HG02852 (cell line): Measurements from ENCODE around the gene HAND1.

ENCODE experiments used
- ATAC-seq: cut with Tn5 transposase; IDR thresholded peaks from one replicate; pipeline ENCODE4 v1.9.1; 2021; ENCODE audit warnings: mild to moderate bottlenecking, moderate library complexity; ENCODE audit not compliant: unreplicated experiment

Gene HAND1

GRCh38 chr5:154461531-154461930 lies 16.5 kb downstream of the HAND1 start:
- no peak for ATAC-seq

- ATAC-seq = no peak
Observed at GRCh38 chr5:154460172-154460571, 17.9 kb downstream of the HAND1 start.

- ATAC-seq = no peak
Observed at GRCh38 chr5:154459015-154459414, 19.0 kb downstream of the HAND1 start.

GRCh38 chr5:154456540-154456939 lies 21.5 kb downstream of the HAND1 start:
- ATAC-seq = no peak

GRCh38 chr5:154455585-154455984 lies 22.4 kb downstream of the HAND1 start:
- ATAC-seq = no peak

GRCh38 chr5:154451957-154452356 lies 26.1 kb downstream of the HAND1 start:
- no peak for ATAC-seq

GRCh38 chr5:154449786-154450185 lies 28.2 kb downstream of the HAND1 start:
- no peak for ATAC-seq

GRCh38 chr5:154447089-154447725 lies 30.8 kb downstream of the HAND1 start:
- no peak for ATAC-seq

GRCh38 chr5:154446195-154447088 lies 31.6 kb downstream of the HAND1 start:
- ATAC-seq = peak; percentile 21

- ATAC-seq = peak; percentile 94
Observed at GRCh38 chr5:154445422-154446194, 32.4 kb downstream of the HAND1 start, which contains the start of gene SAP30L. SAP30L (plus strand) TSS chr5:154445997; CDS start chr5:154446605, 608 bp downstream.

- ATAC-seq = no peak
Observed at GRCh38 chr5:154444556-154445421, 33.2 kb downstream of the HAND1 start.

GRCh38 chr5:154442801-154443200 lies 35.2 kb downstream of the HAND1 start:
- no peak for ATAC-seq

- ATAC-seq = no peak
Observed at GRCh38 chr5:154440540-154440939, 37.5 kb downstream of the HAND1 start.

- ATAC-seq = no peak
Observed at GRCh38 chr5:154437281-154437965, 40.6 kb downstream of the HAND1 start.

- no peak for ATAC-seq
Observed at GRCh38 chr5:154435226-154435625, 42.8 kb downstream of the HAND1 start.

GRCh38 chr5:154430961-154431630 lies 46.9 kb downstream of the HAND1 start:
- no peak for ATAC-seq

GRCh38 chr5:154430466-154430865 lies 47.6 kb downstream of the HAND1 start:
- ATAC-seq = no peak

- ATAC-seq = no peak
Observed at GRCh38 chr5:154429341-154429740, 48.7 kb downstream of the HAND1 start.

GRCh38 chr5:154428208-154428607 lies 49.8 kb downstream of the HAND1 start:
- ATAC-seq = no peak
